Mesothelial cell of epicardium (in vitro differentiated cells): ENCODE measurements around the gene COL4A4. TPM values are rescaled to one million over a fixed set of nuclear protein-coding genes. Genes with fewer than 3 reads are reported as not detected.

Experiments used
- DNase-seq, 2 experiments: peaks; one replicate each; pipeline ENCODE4 v3.0.0; 2021; ENCODE audit warnings: low spot score in 2 of 2; ENCODE audit not compliant: unreplicated experiment in 2 of 2
- H3K27ac Mint-ChIP-seq: 2 replicates; pipeline ENCODE4 v1.8.0; 2021; ENCODE audit warnings: mixed read lengths
- H3K27me3 Mint-ChIP-seq: 2 replicates; pipeline ENCODE4 v1.8.0; 2021; ENCODE audit warnings: low read depth, mixed read lengths
- H3K36me3 Mint-ChIP-seq: 2 replicates; pipeline ENCODE4 v1.8.0; 2021; ENCODE audit warnings: mixed read lengths
- H3K4me1 Mint-ChIP-seq: 2 replicates; pipeline ENCODE4 v1.8.0; 2021; ENCODE audit warnings: mixed read lengths
- H3K4me3 Mint-ChIP-seq: 2 replicates; pipeline ENCODE4 v1.8.0; 2021; ENCODE audit warnings: mild to moderate bottlenecking, moderate library complexity, mixed read lengths
- H3K9me3 Mint-ChIP-seq: 2 replicates; pipeline ENCODE4 v1.8.0; 2021; ENCODE audit warnings: mixed read lengths
- total RNA-seq: library from RNA; stranded (reverse); gene quantifications from 3 replicates; pipeline ENCODE4 v1.2.1, GENCODE V29; 2021
- TF ChIP-seq, protein P1 (sequence below): fragments of 200-600 bp; sonication (generic); IDR thresholded peaks from one replicate; pipeline ENCODE4 v1.5.0; 2021; ENCODE audit warnings: antibody characterized with exemption; ENCODE audit not compliant: unreplicated experiment

The COL4A4 gene
- total RNA-seq, 1 donor from 2014 or later: 0.11 TPM

- Mint-ChIP-seq H3K36me3 (no peaks in the 10 kb centered on the region), H3K4me1 (peaks cover 9% of the 10 kb centered on the region), H3K4me3 (no peak overlapping the region)
Observed at GRCh38 chr2:227160164-227160563, 3.8 kb downstream of the COL4A4 start.

GRCh38 chr2:227154986-227155774 is 8.8 kb downstream of the COL4A4 start:
- H3K27me3 Mint-ChIP-seq: peaks cover 51% of the 10 kb centered on the region
- H3K27ac Mint-ChIP-seq: no peak overlapping the region
- H3K4me3 Mint-ChIP-seq: no peak overlapping the region
- TF ChIP-seq, protein P1, sequence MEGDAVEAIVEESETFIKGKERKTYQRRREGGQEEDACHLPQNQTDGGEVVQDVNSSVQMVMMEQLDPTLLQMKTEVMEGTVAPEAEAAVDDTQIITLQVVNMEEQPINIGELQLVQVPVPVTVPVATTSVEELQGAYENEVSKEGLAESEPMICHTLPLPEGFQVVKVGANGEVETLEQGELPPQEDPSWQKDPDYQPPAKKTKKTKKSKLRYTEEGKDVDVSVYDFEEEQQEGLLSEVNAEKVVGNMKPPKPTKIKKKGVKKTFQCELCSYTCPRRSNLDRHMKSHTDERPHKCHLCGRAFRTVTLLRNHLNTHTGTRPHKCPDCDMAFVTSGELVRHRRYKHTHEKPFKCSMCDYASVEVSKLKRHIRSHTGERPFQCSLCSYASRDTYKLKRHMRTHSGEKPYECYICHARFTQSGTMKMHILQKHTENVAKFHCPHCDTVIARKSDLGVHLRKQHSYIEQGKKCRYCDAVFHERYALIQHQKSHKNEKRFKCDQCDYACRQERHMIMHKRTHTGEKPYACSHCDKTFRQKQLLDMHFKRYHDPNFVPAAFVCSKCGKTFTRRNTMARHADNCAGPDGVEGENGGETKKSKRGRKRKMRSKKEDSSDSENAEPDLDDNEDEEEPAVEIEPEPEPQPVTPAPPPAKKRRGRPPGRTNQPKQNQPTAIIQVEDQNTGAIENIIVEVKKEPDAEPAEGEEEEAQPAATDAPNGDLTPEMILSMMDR: no peak
- peaks cover 8% of the 10 kb centered on the region for H3K9me3 Mint-ChIP-seq
- DNase-seq: no peak
- H3K4me1 Mint-ChIP-seq: no peaks in the 10 kb centered on the region
- H3K36me3 Mint-ChIP-seq: no peaks in the 10 kb centered on the region

More at GRCh38 chr2:227160164-227160563, 3.8 kb downstream of the COL4A4 start:
- H3K27ac Mint-ChIP-seq: no peak overlapping the region
- peaks cover 4% of the 10 kb centered on the region for H3K9me3 Mint-ChIP-seq
- H3K27me3 Mint-ChIP-seq: peaks cover 85% of the 10 kb centered on the region
- DNase-seq: no peak
- TF ChIP-seq, protein P1: no peak

DNA sequence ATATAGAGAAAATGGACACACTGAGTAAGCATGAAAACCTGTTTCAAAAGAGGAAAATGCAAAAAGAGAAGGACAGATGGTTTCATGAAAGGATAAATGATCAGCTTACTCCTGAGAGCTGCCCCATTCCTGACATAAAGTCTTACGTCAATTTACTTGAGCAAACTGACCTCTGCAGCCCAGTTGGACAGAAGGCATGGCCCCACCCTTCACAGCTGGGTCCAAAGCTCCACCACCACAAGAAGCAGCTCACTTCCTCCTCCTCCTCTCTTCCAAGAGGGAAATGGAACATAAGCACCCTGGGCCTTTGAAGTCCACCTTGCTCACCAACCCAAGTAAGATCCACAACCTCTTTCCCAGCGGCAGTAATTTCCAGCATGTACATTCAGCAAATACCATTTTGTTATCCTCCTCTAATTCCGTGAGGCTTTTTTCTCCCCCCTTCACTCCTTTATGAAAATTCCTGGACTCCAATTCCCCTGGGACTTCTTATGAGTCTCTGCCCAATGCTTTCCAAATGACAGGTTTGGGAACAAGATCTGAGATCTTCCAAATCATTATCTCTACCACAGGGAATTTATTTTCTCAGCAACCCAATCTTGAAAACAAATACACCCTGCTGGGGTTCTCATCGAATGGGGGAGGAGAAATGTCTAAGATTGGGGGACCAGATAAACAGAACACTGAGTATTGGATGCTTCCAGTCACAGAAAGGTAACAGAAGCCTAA is 10.1 kb downstream of the COL4A4 start:
- Mint-ChIP-seq H3K4me3 (no peak overlapping the region), H3K9me3 (peaks cover 5% of the 10 kb centered on the region), H3K27me3 (peaks cover 38% of the 10 kb centered on the region), H3K36me3 (no peaks in the 10 kb centered on the region), H3K4me1 (no peaks in the 10 kb centered on the region), H3K27ac (no peak overlapping the region)
- TF ChIP-seq, protein P1: no peak
- DNase-seq: no peak

DNA sequence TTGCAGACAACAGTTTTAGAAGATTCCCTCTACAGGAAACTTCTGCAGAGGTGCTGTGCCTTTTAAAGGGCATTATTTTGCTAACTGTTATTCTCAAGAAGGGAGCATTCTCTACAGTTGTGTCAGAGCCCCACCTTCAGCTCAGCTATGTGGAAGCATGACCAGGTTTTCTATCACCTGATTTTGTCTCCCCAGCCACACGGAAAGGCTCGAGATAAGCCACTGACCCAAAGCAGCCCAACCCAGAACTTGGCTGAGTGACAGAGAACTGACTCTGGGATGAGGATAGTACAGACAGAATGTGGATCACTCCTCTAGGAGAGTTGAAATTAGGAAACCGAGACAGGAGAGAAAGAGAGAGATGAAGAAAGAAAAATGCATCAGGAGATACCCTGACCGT is 10.7 kb downstream of the COL4A4 start:
- H3K27ac Mint-ChIP-seq: no peak overlapping the region
- H3K4me3 Mint-ChIP-seq: no peak overlapping the region
- H3K36me3 Mint-ChIP-seq: no peaks in the 10 kb centered on the region

GRCh38 chr2:227152093-227152766 is 11.8 kb downstream of the COL4A4 start:
- DNase-seq: no peak

More for the DNA sequence above, 10.7 kb downstream of the COL4A4 start:
- H3K9me3 Mint-ChIP-seq: peaks cover 3% of the 10 kb centered on the region
- DNase-seq: no peak
- H3K27me3 Mint-ChIP-seq: peaks cover 34% of the 10 kb centered on the region
- TF ChIP-seq, protein P1: no peak
- H3K4me1 Mint-ChIP-seq: no peaks in the 10 kb centered on the region

More at GRCh38 chr2:227152093-227152766, 11.8 kb downstream of the COL4A4 start:
- TF ChIP-seq, protein P1: no peak
- Mint-ChIP-seq H3K9me3 (peaks cover 3% of the 10 kb centered on the region), H3K27ac (no peak overlapping the region), H3K4me3 (no peak overlapping the region), H3K27me3 (peaks cover 30% of the 10 kb centered on the region), H3K4me1 (no peaks in the 10 kb centered on the region), H3K36me3 (no peaks in the 10 kb centered on the region)
